K562 (cell line): ENCODE measurements around the gene COX5A. TPM values are rescaled to one million over a fixed set of nuclear protein-coding genes. Genes with fewer than 3 reads are reported as not detected.

Experiments used
- CCAR2 ChIP-seq: fragments of 200-400 bp; formaldehyde crosslinking; IDR thresholded peaks from 2 replicates; pipeline ENCODE4 v1.6.1; 2017; ENCODE audit warnings: mild to moderate bottlenecking, low read depth, low read length
- EHMT2 ChIP-seq: fragments of 450-650 bp; IDR thresholded peaks from 2 replicates; pipeline ENCODE4 v1.6.1; 2018; ENCODE audit warnings: antibody characterized with exemption
- ETV6 ChIP-seq, 3 experiments: fragments of 150-350 bp in 1 of 3; sonication (generic) in 1 of 3; formaldehyde crosslinking in 1 of 3; IDR thresholded peaks; 2 replicates each; pipeline versions ENCODE4 v1.6.1 to v1.8.0; 2014 to 2022; ENCODE audit warnings: borderline replicate concordance in 2 of 3, low read depth in 2 of 3, antibody characterized with exemption in 1 of 3, low read length in 1 of 3, mild to moderate bottlenecking in 1 of 3, missing genetic modification reagents in 1 of 3
- ID3 ChIP-seq, 2 experiments: fragments of 250-450 bp in 1 of 2; fragments of 450-650 bp in 1 of 2; sonication (Bioruptor Pico) in 1 of 2; IDR thresholded peaks; 2 replicates each; pipeline versions ENCODE4 v1.6.1 to v1.8.0; 2016 to 2021; ENCODE audit warnings: mild to moderate bottlenecking in 2 of 2, moderate library complexity in 2 of 2, missing compliant biosample characterization in 1 of 2, missing genetic modification characterization in 1 of 2
- KLF10 ChIP-seq: fragments of 250-450 bp; sonication (Bioruptor Pico); IDR thresholded peaks from 2 replicates; pipeline ENCODE4 v1.6.1; 2021; ENCODE audit warnings: matching md5 sums
- MYBL2 ChIP-seq, 2 experiments: fragments of 450-650 bp in 1 of 2; sonication (generic) in 1 of 2; formaldehyde crosslinking in 1 of 2; IDR thresholded peaks; 2 replicates each; pipeline versions ENCODE4 v1.6.1 to v1.8.1; 2017 to 2022; ENCODE audit warnings: borderline replicate concordance in 1 of 2, inconsistent platforms in 1 of 2, low read depth in 1 of 2, mild to moderate bottlenecking in 1 of 2, missing genetic modification reagents in 1 of 2, moderate library complexity in 1 of 2
- NCOA2 ChIP-seq, 2 experiments: fragments of 450-650 bp; IDR thresholded peaks; 2 replicates each; pipeline ENCODE4 v1.6.1; 2018; ENCODE audit warnings: mild to moderate bottlenecking in 2 of 2, moderate library complexity in 1 of 2; ENCODE audit not compliant: partially characterized antibody in 2 of 2
- NFIX ChIP-seq: fragments of 250-450 bp; sonication (Bioruptor Pico); IDR thresholded peaks from 2 replicates; pipeline ENCODE4 v1.4.0; 2020; ENCODE audit warnings: low read depth, mild to moderate bottlenecking, moderate library complexity
- PRDM10 ChIP-seq: fragments of 450-650 bp; IDR thresholded peaks from 2 replicates; pipeline ENCODE4 v1.6.1; 2018; ENCODE audit not compliant: partially characterized antibody
- TAF7 ChIP-seq: fragments of 450-650 bp; IDR thresholded peaks from 2 replicates; pipeline ENCODE4 v1.6.1; 2016; ENCODE audit warnings: missing genetic modification characterization, missing compliant biosample characterization
- ZBED1 ChIP-seq: IDR thresholded peaks from 2 replicates; pipeline ENCODE4 v1.6.1; 2014
- ZEB2 ChIP-seq: fragments of 450-650 bp; IDR thresholded peaks from 2 replicates; pipeline ENCODE4 v1.6.1; 2016
- ZNF174 ChIP-seq: fragments of 250-450 bp; sonication (Bioruptor Pico); IDR thresholded peaks from 2 replicates; pipeline ENCODE4 v1.4.0; 2020; ENCODE audit warnings: mild to moderate bottlenecking
- ZNF511 ChIP-seq: sonication (generic); formaldehyde crosslinking; IDR thresholded peaks from 2 replicates; pipeline ENCODE4 v1.8.0; 2022; ENCODE audit warnings: mild to moderate bottlenecking, missing genetic modification reagents
- polyA plus RNA-seq, 8 experiments: library from polyadenylated mRNA; depleted of rRNA in 4 of 8; stranded (reverse) in 5 of 8; unstranded in 3 of 8; fragments of >200 nt; fragmentation: Nextera tagmentation in 2 of 8; fragmentation: Illumina TruSeq in 1 of 8; extraction: Ambion mirVana in 2 of 8; extraction: Trizol in 1 of 8; gene quantifications; 2 replicates each; pipeline versions ENCODE4 v1.2.1 to v1.2.3, GENCODE V29; 2011 to 2014; ENCODE audit warnings: inconsistent platforms in 1 of 8, missing spikeins in 1 of 8
- total RNA-seq, 7 experiments: library from RNA; depleted of rRNA in 6 of 7; stranded (reverse); fragments of >200 nt in 6 of 7; fragmentation: Illumina TruSeq in 2 of 7; extraction: Trizol in 2 of 7; gene quantifications; 2 replicates each; pipeline versions ENCODE4 v1.2.1 to v1.2.3, GENCODE V29; 2011 to 2021; ENCODE audit warnings: low replicate concordance in 1 of 7
- TF ChIP-seq, protein P1 (sequence below): fragments of 450-650 bp; IDR thresholded peaks from 2 replicates; pipeline ENCODE4 v1.6.1; 2016; ENCODE audit warnings: low read depth

Gene COX5A
- total and polyA plus RNA-seq, 9 of the 15 experiments (the other 6 are each of a cell fraction or from before 2014, with no cell fraction given), result 86.8 to 553 (median 371) TPM

DNA sequence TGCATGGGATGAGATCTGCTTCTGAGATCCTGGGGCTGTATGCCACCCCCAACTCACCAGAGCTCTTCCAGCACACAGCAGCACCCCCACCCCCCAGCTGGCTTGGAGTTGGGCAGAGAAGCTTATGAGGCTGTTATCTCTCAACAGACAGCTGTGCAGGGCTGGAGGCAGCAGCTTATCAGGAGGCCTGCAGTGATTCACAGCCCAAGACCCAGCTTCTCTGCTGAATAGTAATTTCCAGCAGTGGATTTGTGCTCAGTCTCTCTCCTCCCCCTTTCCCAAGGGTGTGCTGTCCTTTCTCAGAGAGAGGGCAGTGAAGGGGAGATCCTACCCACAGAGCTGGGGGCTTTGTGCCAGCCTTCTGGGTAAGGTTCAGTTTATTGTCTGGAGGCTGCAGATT lies 16.6 kb upstream of the COX5A start (continued):
- TF ChIP-seq ZNF511 (CRISPR knock-in tag) (no peak), MYBL2 (IDR thresholded peaks at IDR 0.05; ENCODE audit: low read depth) (no peak), MYBL2 (CRISPR knock-in tag; IDR thresholded peaks at IDR 0.05; ENCODE audit: borderline replicate concordance) (no peak), ID3 (CRISPR knock-in tag; IDR thresholded peaks at IDR 0.05) (no peak), ID3 (tag; IDR thresholded peaks at IDR 0.05) (peak; percentile 83), KLF10 (CRISPR knock-in tag) (no peak), ZNF174 (no peak), ETV6 (IDR thresholded peaks at IDR 0.05; ENCODE audit: borderline replicate concordance in 1 of 2, low read depth in 2 of 2, low read length in 1 of 2) (no peak), ETV6 (CRISPR knock-in tag; IDR thresholded peaks at IDR 0.05; ENCODE audit: borderline replicate concordance) (no peak), NCOA2 (IDR thresholded peaks at IDR 0.05; ENCODE audit: partially characterized antibody in 2 of 2) (no peak), ZEB2 (0 out of 2 replicates have a peak, but pooled peaks have one; percentile 28), CCAR2 (no peak), ZBED1 (peak; percentile 89), TAF7 (tag) (no peak), NFIX (CRISPR knock-in tag) (no peak), PRDM10 (peak; percentile 48), EHMT2 (no peak)
- TF ChIP-seq, protein P1, sequence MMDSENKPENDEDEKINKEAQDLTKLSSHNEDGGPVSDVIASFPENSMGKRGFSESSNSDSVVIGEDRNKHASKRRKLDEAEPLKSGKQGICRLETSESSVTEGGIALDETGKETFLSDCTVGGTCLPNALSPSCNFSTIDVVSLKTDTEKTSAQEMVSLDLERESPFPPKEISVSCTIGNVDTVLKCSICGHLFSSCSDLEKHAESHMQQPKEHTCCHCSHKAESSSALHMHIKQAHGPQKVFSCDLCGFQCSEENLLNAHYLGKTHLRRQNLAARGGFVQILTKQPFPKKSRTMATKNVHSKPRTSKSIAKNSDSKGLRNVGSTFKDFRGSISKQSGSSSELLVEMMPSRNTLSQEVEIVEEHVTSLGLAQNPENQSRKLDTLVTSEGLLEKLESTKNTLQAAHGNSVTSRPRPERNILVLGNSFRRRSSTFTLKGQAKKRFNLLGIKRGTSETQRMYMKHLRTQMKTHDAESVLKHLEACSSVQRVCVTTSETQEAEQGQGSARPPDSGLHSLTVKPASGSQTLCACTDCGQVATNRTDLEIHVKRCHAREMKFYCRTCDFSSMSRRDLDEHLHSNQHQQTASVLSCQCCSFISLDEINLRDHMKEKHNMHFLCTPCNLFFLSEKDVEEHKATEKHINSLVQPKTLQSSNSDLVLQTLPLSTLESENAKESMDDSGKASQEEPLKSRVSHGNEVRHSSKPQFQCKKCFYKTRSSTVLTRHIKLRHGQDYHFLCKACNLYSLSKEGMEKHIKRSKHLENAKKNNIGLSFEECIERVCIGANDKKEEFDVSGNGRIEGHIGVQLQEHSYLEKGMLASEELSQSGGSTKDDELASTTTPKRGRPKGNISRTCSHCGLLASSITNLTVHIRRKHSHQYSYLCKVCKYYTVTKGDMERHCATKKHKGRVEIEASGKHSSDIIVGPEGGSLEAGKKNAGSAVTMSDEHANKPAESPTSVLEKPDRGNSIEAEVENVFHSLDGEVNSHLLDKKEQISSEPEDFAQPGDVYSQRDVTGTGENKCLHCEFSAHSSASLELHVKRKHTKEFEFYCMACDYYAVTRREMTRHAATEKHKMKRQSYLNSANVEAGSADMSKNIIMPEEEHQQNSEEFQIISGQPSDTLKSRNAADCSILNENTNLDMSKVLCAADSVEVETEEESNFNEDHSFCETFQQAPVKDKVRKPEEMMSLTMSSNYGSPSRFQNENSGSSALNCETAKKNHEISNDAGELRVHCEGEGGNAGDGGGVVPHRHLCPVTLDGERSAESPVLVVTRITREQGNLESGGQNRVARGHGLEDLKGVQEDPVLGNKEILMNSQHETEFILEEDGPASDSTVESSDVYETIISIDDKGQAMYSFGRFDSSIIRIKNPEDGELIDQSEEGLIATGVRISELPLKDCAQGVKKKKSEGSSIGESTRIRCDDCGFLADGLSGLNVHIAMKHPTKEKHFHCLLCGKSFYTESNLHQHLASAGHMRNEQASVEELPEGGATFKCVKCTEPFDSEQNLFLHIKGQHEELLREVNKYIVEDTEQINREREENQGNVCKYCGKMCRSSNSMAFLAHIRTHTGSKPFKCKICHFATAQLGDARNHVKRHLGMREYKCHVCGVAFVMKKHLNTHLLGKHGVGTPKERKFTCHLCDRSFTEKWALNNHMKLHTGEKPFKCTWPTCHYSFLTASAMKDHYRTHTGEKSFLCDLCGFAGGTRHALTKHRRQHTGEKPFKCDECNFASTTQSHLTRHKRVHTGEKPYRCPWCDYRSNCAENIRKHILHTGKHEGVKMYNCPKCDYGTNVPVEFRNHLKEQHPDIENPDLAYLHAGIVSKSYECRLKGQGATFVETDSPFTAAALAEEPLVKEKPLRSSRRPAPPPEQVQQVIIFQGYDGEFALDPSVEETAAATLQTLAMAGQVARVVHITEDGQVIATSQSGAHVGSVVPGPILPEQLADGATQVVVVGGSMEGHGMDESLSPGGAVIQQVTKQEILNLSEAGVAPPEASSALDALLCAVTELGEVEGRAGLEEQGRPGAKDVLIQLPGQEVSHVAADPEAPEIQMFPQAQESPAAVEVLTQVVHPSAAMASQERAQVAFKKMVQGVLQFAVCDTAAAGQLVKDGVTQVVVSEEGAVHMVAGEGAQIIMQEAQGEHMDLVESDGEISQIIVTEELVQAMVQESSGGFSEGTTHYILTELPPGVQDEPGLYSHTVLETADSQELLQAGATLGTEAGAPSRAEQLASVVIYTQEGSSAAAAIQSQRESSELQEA, result no peak
